Hematopoietic multipotent progenitor cell treated with erythropoietin and hydrocortisone succinate and interleukin-3 and kit ligand, for 15 days (in vitro differentiated cells): ENCODE results near the gene RAPGEF6.
"Not testable (repeated sequence)": the region's sequence is repeated elsewhere in the genome, so short reads cannot be mapped to it uniquely, and the experiment has no call there.

Source experiments
- DNase-seq: peaks from one replicate; pipeline ENCODE4 v3.0.0-alpha.2; 2015; ENCODE audit warnings: low spot score

RAPGEF6 gene

GRCh38 chr5:131496400-131496713, 138.7 kb downstream of the RAPGEF6 start:
- DNase-seq: no peak

GRCh38 chr5:131495536-131496399, 139.3 kb downstream of the RAPGEF6 start:
- DNase-seq: no peak

- DNase-seq: no peak
Measured at GRCh38 chr5:131491749-131492148, 143.3 kb downstream of the RAPGEF6 start.

- DNase-seq: no peak
Measured at GRCh38 chr5:131488463-131488862, 146.6 kb downstream of the RAPGEF6 start.

- not testable (repeated sequence) for DNase-seq
Measured at GRCh38 chr5:131487371-131487770, 147.7 kb downstream of the RAPGEF6 start.

- DNase-seq: no peak
Measured at GRCh38 chr5:131482617-131483016, 152.4 kb downstream of the RAPGEF6 start.

- no peak for DNase-seq
Measured at GRCh38 chr5:131481569-131481968, 153.5 kb downstream of the RAPGEF6 start.

GRCh38 chr5:131475541-131475941, 159.5 kb downstream of the RAPGEF6 start:
- DNase-seq: no peak

- DNase-seq: no peak
Measured at GRCh38 chr5:131473731-131474130, 161.3 kb downstream of the RAPGEF6 start.

GRCh38 chr5:131466171-131466766, 168.8 kb downstream of the RAPGEF6 start:
- no peak for DNase-seq

GRCh38 chr5:131463656-131464055, 171.4 kb downstream of the RAPGEF6 start:
- DNase-seq: no peak

- DNase-seq: no peak
Measured at GRCh38 chr5:131462454-131462853, 172.6 kb downstream of the RAPGEF6 start.

- DNase-seq: no peak
Measured at GRCh38 chr5:131461742-131462141, 173.3 kb downstream of the RAPGEF6 start.

- DNase-seq: no peak
Measured at GRCh38 chr5:131460867-131461572, 174.0 kb downstream of the RAPGEF6 start.

GRCh38 chr5:131460133-131460532, 174.9 kb downstream of the RAPGEF6 start:
- DNase-seq: no peak

GRCh38 chr5:131459216-131459615, 175.8 kb downstream of the RAPGEF6 start:
- no peak for DNase-seq

GRCh38 chr5:131457193-131457592, 177.8 kb downstream of the RAPGEF6 start:
- DNase-seq: no peak

GRCh38 chr5:131450941-131451340, 184.1 kb downstream of the RAPGEF6 start:
- no peak for DNase-seq

- no peak for DNase-seq
Measured at GRCh38 chr5:131441184-131441583, 193.8 kb downstream of the RAPGEF6 start.

GRCh38 chr5:131436081-131436480, 198.9 kb downstream of the RAPGEF6 start:
- DNase-seq: no peak

GRCh38 chr5:131433109-131433508, 201.9 kb downstream of the RAPGEF6 start:
- no peak for DNase-seq

GRCh38 chr5:131431794-131432193, 203.2 kb downstream of the RAPGEF6 start:
- no peak for DNase-seq

GRCh38 chr5:131430794-131431193, 204.2 kb downstream of the RAPGEF6 start:
- DNase-seq: no peak
